Measurements from ENCODE around the gene NELL1. TPM values are rescaled to one million over a fixed set of nuclear protein-coding genes. Genes with fewer than 3 reads are reported as not detected.

NELL1 gene
- total RNA-seq, 1 donor from 2014 or later, result not detected

GRCh38 chr11:20876738-20877137 is 207.4 kb downstream of the NELL1 start:
- DNase-seq, result no peak

- no peak for DNase-seq
These were observed 210.7 kb downstream of the NELL1 start for GRCh38 chr11:20880094-20880493.

- no peak for DNase-seq
These were observed 212.1 kb downstream of the NELL1 start for GRCh38 chr11:20881328-20882079.

GRCh38 chr11:20887137-20887536 is 217.8 kb downstream of the NELL1 start:
- DNase-seq, result no peak

GRCh38 chr11:20894296-20894695 is 224.9 kb downstream of the NELL1 start:
- no peak for DNase-seq

- DNase-seq, result no peak
These were observed 240.8 kb downstream of the NELL1 start for GRCh38 chr11:20909995-20910726.

GRCh38 chr11:20910733-20911132 is 241.3 kb downstream of the NELL1 start:
- no peak for DNase-seq

GRCh38 chr11:20912065-20912821 is 242.9 kb downstream of the NELL1 start:
- DNase-seq, result no peak

- DNase-seq, result no peak
These were observed 243.6 kb downstream of the NELL1 start for GRCh38 chr11:20912922-20913512.

GRCh38 chr11:20917306-20917705 is 247.9 kb downstream of the NELL1 start:
- no peak for DNase-seq

GRCh38 chr11:20926799-20927540 is 257.6 kb downstream of the NELL1 start:
- no peak for DNase-seq

- DNase-seq, result no peak
These were observed 261.6 kb downstream of the NELL1 start for GRCh38 chr11:20931029-20931428.

- DNase-seq, result no peak
These were observed 263.7 kb downstream of the NELL1 start for GRCh38 chr11:20933086-20933485.

- DNase-seq, result no peak
These were observed 264.6 kb downstream of the NELL1 start for GRCh38 chr11:20933958-20934357.

GRCh38 chr11:20934516-20934915 is 265.1 kb downstream of the NELL1 start:
- DNase-seq, result no peak

GRCh38 chr11:20937826-20938225 is 268.4 kb downstream of the NELL1 start:
- no peak for DNase-seq

GRCh38 chr11:20949585-20949984 is 280.2 kb downstream of the NELL1 start:
- no peak for DNase-seq

GRCh38 chr11:20962581-20962980 is 293.2 kb downstream of the NELL1 start:
- DNase-seq, result no peak

GRCh38 chr11:20963596-20963995 is 294.2 kb downstream of the NELL1 start:
- no peak for DNase-seq

GRCh38 chr11:20964985-20965384 is 295.6 kb downstream of the NELL1 start:
- DNase-seq, result no peak

- no peak for DNase-seq
These were observed 297.1 kb downstream of the NELL1 start for GRCh38 chr11:20966489-20966888.

GRCh38 chr11:20973940-20974559 is 304.7 kb downstream of the NELL1 start:
- DNase-seq, result no peak

Data from dermis blood vessel endothelial cell (primary cell).